Nephron progenitor cell (in vitro differentiated cells): ENCODE results near the gene C16orf86.
"Not testable (repeated sequence)": the region's sequence is repeated elsewhere in the genome, so short reads cannot be mapped to it uniquely, and the experiment has no call there.

Experiments used
- DNase-seq: peaks from one replicate; pipeline ENCODE4 v3.0.0; 2021
- H3K27ac Mint-ChIP-seq: 2 replicates; pipeline ENCODE4 v1.8.0; 2021; ENCODE audit warnings: mild to moderate bottlenecking, moderate library complexity, mixed read lengths
- H3K27me3 Mint-ChIP-seq: 2 replicates; pipeline ENCODE4 v1.8.0; 2021; ENCODE audit warnings: mild to moderate bottlenecking, low read depth, mixed read lengths; ENCODE audit not compliant: poor library complexity
- H3K36me3 Mint-ChIP-seq: 2 replicates; pipeline ENCODE4 v1.8.0; 2021; ENCODE audit warnings: low read depth, mixed read lengths
- H3K4me1 Mint-ChIP-seq: 2 replicates; pipeline ENCODE4 v1.8.0; 2021; ENCODE audit warnings: mixed read lengths
- H3K4me3 Mint-ChIP-seq: 2 replicates; pipeline ENCODE4 v1.8.0; 2021; ENCODE audit warnings: mild to moderate bottlenecking, moderate library complexity, mixed read lengths
- H3K9me3 Mint-ChIP-seq: 2 replicates; pipeline ENCODE4 v1.8.0; 2021; ENCODE audit warnings: mild to moderate bottlenecking, moderate library complexity, mixed read lengths
- TF ChIP-seq, protein P1 (sequence below): fragments of 200-600 bp; sonication (generic); IDR thresholded peaks from 2 replicates; pipeline ENCODE4 v1.5.0; 2021; ENCODE audit warnings: antibody characterized with exemption

C16orf86 gene

GRCh38 chr16:67685388-67686112 is 18.9 kb downstream of the C16orf86 start:
- Mint-ChIP-seq H3K36me3 (peaks cover 27% of the 10 kb centered on the region), H3K4me3 (no peak overlapping the region), H3K4me1 (no peaks in the 10 kb centered on the region), H3K9me3 (no peaks in the 10 kb centered on the region), H3K27me3 (peaks cover 2% of the 10 kb centered on the region), H3K27ac (peak overlapping the region; percentile 58)
- TF ChIP-seq, protein P1, sequence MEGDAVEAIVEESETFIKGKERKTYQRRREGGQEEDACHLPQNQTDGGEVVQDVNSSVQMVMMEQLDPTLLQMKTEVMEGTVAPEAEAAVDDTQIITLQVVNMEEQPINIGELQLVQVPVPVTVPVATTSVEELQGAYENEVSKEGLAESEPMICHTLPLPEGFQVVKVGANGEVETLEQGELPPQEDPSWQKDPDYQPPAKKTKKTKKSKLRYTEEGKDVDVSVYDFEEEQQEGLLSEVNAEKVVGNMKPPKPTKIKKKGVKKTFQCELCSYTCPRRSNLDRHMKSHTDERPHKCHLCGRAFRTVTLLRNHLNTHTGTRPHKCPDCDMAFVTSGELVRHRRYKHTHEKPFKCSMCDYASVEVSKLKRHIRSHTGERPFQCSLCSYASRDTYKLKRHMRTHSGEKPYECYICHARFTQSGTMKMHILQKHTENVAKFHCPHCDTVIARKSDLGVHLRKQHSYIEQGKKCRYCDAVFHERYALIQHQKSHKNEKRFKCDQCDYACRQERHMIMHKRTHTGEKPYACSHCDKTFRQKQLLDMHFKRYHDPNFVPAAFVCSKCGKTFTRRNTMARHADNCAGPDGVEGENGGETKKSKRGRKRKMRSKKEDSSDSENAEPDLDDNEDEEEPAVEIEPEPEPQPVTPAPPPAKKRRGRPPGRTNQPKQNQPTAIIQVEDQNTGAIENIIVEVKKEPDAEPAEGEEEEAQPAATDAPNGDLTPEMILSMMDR, result no peak
- no peak for DNase-seq

GRCh38 chr16:67693517-67694285 is 27.1 kb downstream of the C16orf86 start:
- H3K27me3 Mint-ChIP-seq, H3K4me1 Mint-ChIP-seq, DNase-seq, H3K9me3 Mint-ChIP-seq, H3K4me3 Mint-ChIP-seq, H3K27ac Mint-ChIP-seq: not testable (repeated sequence)
- H3K36me3 Mint-ChIP-seq, result peaks cover 46% of the 10 kb centered on the region

DNA sequence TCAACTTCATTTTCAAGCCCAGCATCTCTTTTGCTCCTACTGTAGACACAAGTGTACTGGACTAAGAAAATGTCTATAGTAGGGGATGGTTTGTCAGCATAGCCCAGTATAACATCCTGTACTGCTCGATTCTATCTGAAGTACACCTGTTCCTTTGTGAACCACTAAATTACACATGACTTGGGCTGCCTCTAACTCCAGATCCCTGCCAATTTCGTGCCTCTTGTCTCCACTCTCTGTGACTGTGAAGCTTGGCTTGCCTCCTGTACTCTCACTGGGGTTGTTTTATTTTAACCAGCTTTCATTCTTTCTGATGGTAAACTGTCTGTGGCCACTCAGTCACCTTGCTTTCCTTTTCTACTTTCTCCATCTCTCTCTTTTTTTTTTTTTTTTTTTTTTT is 28.0 kb downstream of the C16orf86 start:
- Mint-ChIP-seq H3K4me1 (no peaks in the 10 kb centered on the region), H3K4me3 (no peak overlapping the region), H3K27ac (peak overlapping the region; percentile 4), H3K27me3 (peaks cover 3% of the 10 kb centered on the region), H3K36me3 (peaks cover 48% of the 10 kb centered on the region), H3K9me3 (peaks cover 11% of the 10 kb centered on the region)
- DNase-seq, result no peak
- TF ChIP-seq, protein P1, result no peak

- H3K27me3 Mint-ChIP-seq, result no peaks in the 10 kb centered on the region
- H3K36me3 Mint-ChIP-seq, result peaks cover 24% of the 10 kb centered on the region
- no peaks in the 10 kb centered on the region for H3K4me1 Mint-ChIP-seq
- H3K9me3 Mint-ChIP-seq, result peaks cover 11% of the 10 kb centered on the region
- TF ChIP-seq, protein P1, result no peak
- H3K27ac Mint-ChIP-seq, result no peak overlapping the region
- H3K4me3 Mint-ChIP-seq, result no peak overlapping the region
- DNase-seq, result no peak
Observed at GRCh38 chr16:67697422-67698185, 31.0 kb downstream of the C16orf86 start.

DNA sequence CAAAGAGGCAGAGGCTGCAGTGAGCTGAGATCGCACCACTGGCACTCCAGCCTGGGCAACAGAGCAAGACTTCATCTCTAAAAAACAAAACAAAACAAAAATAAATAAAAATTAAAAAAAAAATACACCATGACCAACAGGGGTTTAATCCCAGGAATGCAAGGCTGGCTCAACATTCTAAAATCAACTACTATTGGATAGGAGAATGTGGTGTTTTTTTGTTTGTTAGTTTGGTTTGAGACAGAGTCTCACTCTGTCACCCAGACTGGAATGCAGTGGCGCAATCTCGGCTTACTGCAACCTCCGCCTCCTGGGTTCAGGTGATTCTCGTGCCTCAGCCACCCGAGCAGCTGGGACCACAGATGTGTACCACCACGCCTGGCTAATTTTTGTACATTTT is 32.7 kb downstream of the C16orf86 start:
- peaks cover 24% of the 10 kb centered on the region for H3K36me3 Mint-ChIP-seq
- DNase-seq, result no peak
- H3K4me1 Mint-ChIP-seq, result no peaks in the 10 kb centered on the region
- H3K4me3 Mint-ChIP-seq, result no peak overlapping the region
- peaks cover 11% of the 10 kb centered on the region for H3K9me3 Mint-ChIP-seq
- no peak overlapping the region for H3K27ac Mint-ChIP-seq
- H3K27me3 Mint-ChIP-seq, result no peaks in the 10 kb centered on the region
- TF ChIP-seq, protein P1, result no peak

GRCh38 chr16:67701420-67701819 is 34.8 kb downstream of the C16orf86 start:
- no peak for DNase-seq
- H3K27ac Mint-ChIP-seq, result no peak overlapping the region
- TF ChIP-seq, protein P1, result no peak
- no peaks in the 10 kb centered on the region for H3K27me3 Mint-ChIP-seq
- no peaks in the 10 kb centered on the region for H3K4me1 Mint-ChIP-seq
- no peak overlapping the region for H3K4me3 Mint-ChIP-seq
- H3K36me3 Mint-ChIP-seq, result peaks cover 27% of the 10 kb centered on the region
- H3K9me3 Mint-ChIP-seq, result peaks cover 13% of the 10 kb centered on the region
